IMR-90 (cell line): ENCODE results near the gene RARB. TPM values are rescaled to one million over a fixed set of nuclear protein-coding genes. Genes with fewer than 3 reads are reported as not detected.

ENCODE experiments used
- ATAC-seq: fragments of 200-7000 bp; cut with Tn5 transposase; 2 replicates; pipeline ENCODE4 v1.9.1; 2020; ENCODE audit warnings: low read depth, mild to moderate bottlenecking, moderate library complexity
- BruUV-seq: library from RNA; stranded (reverse); fragments of 400-500 nt; replicated peaks from 2 replicates; lab custom pipeline; 2021; lab: Mats Ljungman, UMichigan
- CTCF ChIA-PET: fragments of 300-600 bp; formaldehyde crosslinking; extraction: SDS; loops from one replicate; lab custom pipeline; 2021; ENCODE audit warnings: antibody characterized with exemption; lab: Yijun Ruan, JAX
- POLR2A ChIA-PET: fragments of 300-600 bp; sonication (Branson Sonifier 250); formaldehyde crosslinking; loops from one replicate; lab custom pipeline; 2022; ENCODE audit warnings: antibody characterized with exemption; ENCODE audit not compliant: unreplicated experiment; lab: Charles Lee
- DNase-seq: peaks from one replicate; pipeline ENCODE4 v3.0.0; 2013
- H2AFZ ChIP-seq: replicated peaks from 2 replicates; pipeline ENCODE3; 2013; ENCODE audit warnings: low read length, mild to moderate bottlenecking; ENCODE audit not compliant: poor library complexity
- H2AK5ac ChIP-seq: 2 replicates; pipeline ENCODE4 v1.6.1; 2013; ENCODE audit warnings: low read depth, low read length, inconsistent platforms
- H2AK9ac ChIP-seq: replicated peaks from 2 replicates; pipeline ENCODE3; 2013; ENCODE audit warnings: mild to moderate bottlenecking, low read depth, low read length, moderate library complexity; ENCODE audit not compliant: poor library complexity
- H2BK120ac ChIP-seq: 2 replicates; pipeline ENCODE4 v1.6.1; 2013; ENCODE audit warnings: low read depth, low read length, inconsistent platforms
- H2BK15ac ChIP-seq: 3 replicates; pipeline ENCODE4 v1.6.1; 2013; ENCODE audit warnings: low read depth, low read length, inconsistent platforms
- H2BK20ac ChIP-seq: 2 replicates; pipeline ENCODE4 v1.6.1; 2013; ENCODE audit warnings: low read depth, mild to moderate bottlenecking, inconsistent platforms, low read length, moderate library complexity
- H2BK5ac ChIP-seq: 2 replicates; pipeline ENCODE4 v1.6.1; 2013; ENCODE audit warnings: mild to moderate bottlenecking, low read depth, low read length, inconsistent platforms; ENCODE audit not compliant: poor library complexity, severe bottlenecking
- H3K14ac ChIP-seq: replicated peaks from 2 replicates; pipeline ENCODE4 v1.6.1; 2013; ENCODE audit warnings: low read depth, low read length, inconsistent platforms
- H3K18ac ChIP-seq: 2 replicates; pipeline ENCODE4 v1.6.1; 2013; ENCODE audit warnings: low read depth, low read length, control low read depth
- H3K23ac ChIP-seq: 2 replicates; pipeline ENCODE4 v1.6.1; 2013; ENCODE audit warnings: low read depth, low read length, inconsistent platforms
- H3K27ac ChIP-seq: 2 replicates; pipeline ENCODE4 v1.5.1; 2013; ENCODE audit warnings: mild to moderate bottlenecking, control low read depth, low read length; ENCODE audit not compliant: insufficient read depth
- H3K27me3 ChIP-seq: 2 replicates; pipeline ENCODE4 v1.6.1; 2013; ENCODE audit warnings: low read length; ENCODE audit not compliant: control insufficient read depth, insufficient read depth
- H3K36me3 ChIP-seq: 2 replicates; pipeline ENCODE4 v1.6.1; 2013; ENCODE audit warnings: low read length, mixed read lengths; ENCODE audit not compliant: control insufficient read depth, insufficient read depth
- H3K4ac ChIP-seq: 2 replicates; pipeline ENCODE4 v1.6.1; 2013; ENCODE audit warnings: low read depth, low read length, inconsistent platforms
- H3K4me1 ChIP-seq: 2 replicates; pipeline ENCODE4 v1.6.1; 2013; ENCODE audit warnings: low read length, mixed read lengths; ENCODE audit not compliant: control insufficient read depth, insufficient read depth
- H3K4me2 ChIP-seq: 2 replicates; pipeline ENCODE4 v1.6.1; 2013; ENCODE audit warnings: low read depth, mild to moderate bottlenecking, control low read depth, low read length, moderate library complexity
- H3K4me3 ChIP-seq: 2 replicates; pipeline ENCODE4 v1.5.1; 2013; ENCODE audit warnings: low read depth, mild to moderate bottlenecking, control low read depth, low read length, moderate library complexity; ENCODE audit not compliant: insufficient read depth
- H3K56ac ChIP-seq: 2 replicates; pipeline ENCODE4 v1.6.1; 2013; ENCODE audit warnings: low read length, inconsistent platforms; ENCODE audit not compliant: insufficient read depth; ENCODE audit errors: extremely low read depth
- H3K79me1 ChIP-seq, 2 experiments: 2 replicates each; pipeline ENCODE4 v1.6.1; 2013; ENCODE audit warnings: low read length in 2 of 2, inconsistent platforms in 1 of 2, low read depth in 1 of 2
- H3K9ac ChIP-seq: 2 replicates; pipeline ENCODE4 v1.6.1; 2013; ENCODE audit warnings: low read depth, low read length, control low read depth
- H3K9me1 ChIP-seq: 2 replicates; pipeline ENCODE4 v1.6.1; 2013; ENCODE audit warnings: low read length, inconsistent platforms; ENCODE audit not compliant: insufficient read depth
- H3K9me3 ChIP-seq: 2 replicates; pipeline ENCODE4 v1.6.1; 2013; ENCODE audit warnings: low read length; ENCODE audit not compliant: control insufficient read depth, insufficient read depth
- H4K20me1 ChIP-seq: 2 replicates; pipeline ENCODE4 v1.6.1; 2013; ENCODE audit warnings: low read length, inconsistent platforms; ENCODE audit not compliant: insufficient read depth
- H4K5ac ChIP-seq: 2 replicates; pipeline ENCODE4 v1.6.1; 2013; ENCODE audit warnings: mild to moderate bottlenecking, low read depth, low read length, control low read depth
- H4K8ac ChIP-seq, 2 experiments: 2 replicates each; pipeline ENCODE4 v1.6.1; 2013; ENCODE audit warnings: low read depth in 2 of 2, low read length in 2 of 2, control low read depth in 1 of 2, inconsistent platforms in 1 of 2
- H4K91ac ChIP-seq: 2 replicates; pipeline ENCODE4 v1.6.1; 2013; ENCODE audit warnings: low read depth, low read length, inconsistent platforms; ENCODE audit not compliant: insufficient read depth
- BHLHE40 ChIP-seq: fragments of 150-350 bp; IDR thresholded peaks from 2 replicates; pipeline ENCODE4 v1.6.1; 2016; ENCODE audit warnings: mild to moderate bottlenecking, low read depth, low read length
- CEBPB ChIP-seq: IDR thresholded peaks from 2 replicates; pipeline ENCODE4 v1.6.1; 2012; ENCODE audit warnings: low read depth, low read length, improper control_type of control experiment
- CHD1 ChIP-seq: IDR thresholded peaks from 2 replicates; pipeline ENCODE4 v1.6.1; 2012; ENCODE audit warnings: low read depth, low read length, improper control_type of control experiment
- FOS ChIP-seq: fragments of 150-350 bp; IDR thresholded peaks from 2 replicates; pipeline ENCODE4 v1.6.1; 2016; ENCODE audit warnings: low read depth, low read length
- MAFK ChIP-seq: IDR thresholded peaks from 2 replicates; pipeline ENCODE4 v1.6.1; 2012; ENCODE audit warnings: low read depth, low read length, improper control_type of control experiment
- MAZ ChIP-seq: IDR thresholded peaks from 2 replicates; pipeline ENCODE4 v1.6.1; 2012; ENCODE audit warnings: low read depth, mild to moderate bottlenecking, low read length, improper control_type of control experiment, moderate library complexity, borderline replicate concordance
- MXI1 ChIP-seq: IDR thresholded peaks from 2 replicates; pipeline ENCODE4 v1.6.1; 2012; ENCODE audit warnings: low read depth, mild to moderate bottlenecking, low read length, moderate library complexity, borderline replicate concordance
- NFE2L2 ChIP-seq: fragments of 150-350 bp; IDR thresholded peaks from 2 replicates; pipeline ENCODE4 v1.6.1; 2016; ENCODE audit warnings: low read depth, mild to moderate bottlenecking, low read length
- POLR2A ChIP-seq: IDR thresholded peaks from 2 replicates; pipeline ENCODE4 v1.6.1; 2012; ENCODE audit warnings: mild to moderate bottlenecking, low read depth, low read length
- RCOR1 ChIP-seq: IDR thresholded peaks from 2 replicates; pipeline ENCODE4 v1.6.1; 2012; ENCODE audit warnings: mild to moderate bottlenecking, low read length, improper control_type of control experiment; ENCODE audit not compliant: insufficient replicate concordance
- RFX5 ChIP-seq: IDR thresholded peaks from 2 replicates; pipeline ENCODE4 v1.8.0; 2012; ENCODE audit warnings: low read depth, mild to moderate bottlenecking, low read length, moderate library complexity
- WGBS, 2 experiments: methylation state at CpG; one replicate each; pipeline versions ENCODE4 v1.1.5 to v1.1.7; 2013; ENCODE audit warnings: missing lambda C conversion rate in 2 of 2; ENCODE audit not compliant: insufficient read length in 1 of 2; ENCODE audit errors: extremely low coverage in 2 of 2; 5-methylcytosine and 5-hydroxymethylcytosine counted together
- dilution Hi-C: fragments of 300-500 bp; cut with HindIII; formaldehyde crosslinking; loops from one replicate; pipeline ENCODE4 v1.14.3; 2018; ENCODE audit warnings: low sequenced_read_pairs; ENCODE audit not compliant: unreplicated experiment
- in situ Hi-C: fragments of 300-500 bp; cut with MboI; formaldehyde crosslinking; loops from 3 replicates; pipeline ENCODE4 v1.14.3; 2019; ENCODE audit warnings: low sequenced_read_pairs, inconsistent platforms, mixed read lengths
- intact Hi-C: fragments of 100-400 bp; cut with micrococcal nuclease; formaldehyde crosslinking; loops from 2 replicates; pipeline ENCODE4 v1.10.0; 2022
- polyA plus RNA-seq, 3 experiments: library from polyadenylated mRNA; depleted of rRNA; stranded (reverse); fragments of >200 nt; gene quantifications; 2 replicates each; pipeline ENCODE4 v1.2.3, GENCODE V29; 2012; ENCODE audit warnings: low replicate concordance in 1 of 3
- total RNA-seq: library from RNA; depleted of rRNA; stranded (reverse); fragments of >200 nt; gene quantifications from 2 replicates; pipeline ENCODE4 v1.2.3, GENCODE V29; 2012
- TF ChIP-seq, protein P1 (sequence below): conservative IDR thresholded peaks from 2 replicates; pipeline ENCODE4 v1.5.1; 2012; ENCODE audit warnings: mild to moderate bottlenecking, low read depth, low read length, improper control_type of control experiment
- TF ChIP-seq, protein P2 (sequence below): fragments of 150-350 bp; IDR thresholded peaks from 2 replicates; pipeline ENCODE4 v1.6.1; 2017; ENCODE audit warnings: mild to moderate bottlenecking, antibody characterized with exemption, low read length, low read depth
- TF ChIP-seq, protein P3 (sequence below): fragments of 150-350 bp; IDR thresholded peaks from 2 replicates; pipeline ENCODE4 v1.6.1; 2016; ENCODE audit warnings: low read depth, mild to moderate bottlenecking, low read length, moderate library complexity, borderline replicate concordance

The RARB gene
- total and polyA plus RNA-seq, 2 of the 4 experiments (the other 2 are of a cell fraction), result 0.53 to 1.4 TPM

DNA sequence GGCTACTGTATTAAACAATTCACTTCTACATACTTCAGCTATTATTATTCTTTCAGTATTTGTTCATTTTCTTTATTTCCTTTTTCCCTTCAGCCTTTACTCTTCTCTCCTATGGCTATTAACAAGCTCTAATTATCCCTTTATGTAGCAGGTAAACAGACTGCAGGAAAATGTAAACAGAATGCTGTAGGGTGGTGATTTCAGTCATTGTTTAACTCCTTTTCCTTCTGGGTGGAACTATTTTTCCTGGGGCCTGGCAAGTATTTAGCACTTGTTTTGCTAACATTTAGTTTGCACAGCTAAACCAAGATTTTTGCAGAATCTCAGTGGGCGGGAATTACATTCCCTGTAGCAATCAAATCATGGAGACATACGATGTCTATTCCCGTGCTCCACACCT lies 14.4 kb downstream of the RARB start:
- Histone ChIP-seq H4K91ac (no peak overlapping the region), H2AFZ (no peak overlapping the region), H3K27me3 (no peaks in the 10 kb centered on the region), H3K4me2 (no peak overlapping the region), H3K9ac (no peak overlapping the region), H3K9me3 (no peaks in the 10 kb centered on the region), H2BK120ac (no peak overlapping the region), H4K8ac (no peak overlapping the region), H4K20me1 (no peaks in the 10 kb centered on the region), H3K14ac (no peak overlapping the region), H4K5ac (no peak overlapping the region), H2BK15ac (no peak overlapping the region), H3K18ac (no peak overlapping the region), H3K79me1 (no peaks in the 10 kb centered on the region), H3K56ac (no peak overlapping the region), H2AK5ac (no peak overlapping the region), H3K4me1 (no peaks in the 10 kb centered on the region), H2BK20ac (no peak overlapping the region), H2AK9ac (no peak overlapping the region), H3K4ac (no peak overlapping the region), H3K23ac (no peak overlapping the region), H3K4me3 (no peak overlapping the region), H2BK5ac (no peak overlapping the region), H3K36me3 (no peaks in the 10 kb centered on the region), H3K27ac (no peak overlapping the region), H3K9me1 (no peaks in the 10 kb centered on the region)
- BruUV-seq, result no TSS peak
- intact Hi-C loops (no loop called here), in situ Hi-C loops (no loop called here), dilution Hi-C loops (no loop called here)
- TF ChIP-seq RCOR1 (no peak), MAZ (no peak), FOS (no peak), BHLHE40 (no peak), CHD1 (no peak), RFX5 (no peak), MXI1 (no peak), POLR2A (no peak), CEBPB (no peak), MAFK (no peak), NFE2L2 (no peak)
- TF ChIP-seq, protein P1, sequence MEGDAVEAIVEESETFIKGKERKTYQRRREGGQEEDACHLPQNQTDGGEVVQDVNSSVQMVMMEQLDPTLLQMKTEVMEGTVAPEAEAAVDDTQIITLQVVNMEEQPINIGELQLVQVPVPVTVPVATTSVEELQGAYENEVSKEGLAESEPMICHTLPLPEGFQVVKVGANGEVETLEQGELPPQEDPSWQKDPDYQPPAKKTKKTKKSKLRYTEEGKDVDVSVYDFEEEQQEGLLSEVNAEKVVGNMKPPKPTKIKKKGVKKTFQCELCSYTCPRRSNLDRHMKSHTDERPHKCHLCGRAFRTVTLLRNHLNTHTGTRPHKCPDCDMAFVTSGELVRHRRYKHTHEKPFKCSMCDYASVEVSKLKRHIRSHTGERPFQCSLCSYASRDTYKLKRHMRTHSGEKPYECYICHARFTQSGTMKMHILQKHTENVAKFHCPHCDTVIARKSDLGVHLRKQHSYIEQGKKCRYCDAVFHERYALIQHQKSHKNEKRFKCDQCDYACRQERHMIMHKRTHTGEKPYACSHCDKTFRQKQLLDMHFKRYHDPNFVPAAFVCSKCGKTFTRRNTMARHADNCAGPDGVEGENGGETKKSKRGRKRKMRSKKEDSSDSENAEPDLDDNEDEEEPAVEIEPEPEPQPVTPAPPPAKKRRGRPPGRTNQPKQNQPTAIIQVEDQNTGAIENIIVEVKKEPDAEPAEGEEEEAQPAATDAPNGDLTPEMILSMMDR, result no peak
- TF ChIP-seq, protein P2, sequence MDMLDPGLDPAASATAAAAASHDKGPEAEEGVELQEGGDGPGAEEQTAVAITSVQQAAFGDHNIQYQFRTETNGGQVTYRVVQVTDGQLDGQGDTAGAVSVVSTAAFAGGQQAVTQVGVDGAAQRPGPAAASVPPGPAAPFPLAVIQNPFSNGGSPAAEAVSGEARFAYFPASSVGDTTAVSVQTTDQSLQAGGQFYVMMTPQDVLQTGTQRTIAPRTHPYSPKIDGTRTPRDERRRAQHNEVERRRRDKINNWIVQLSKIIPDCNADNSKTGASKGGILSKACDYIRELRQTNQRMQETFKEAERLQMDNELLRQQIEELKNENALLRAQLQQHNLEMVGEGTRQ, result no peak
- TF ChIP-seq, protein P3, sequence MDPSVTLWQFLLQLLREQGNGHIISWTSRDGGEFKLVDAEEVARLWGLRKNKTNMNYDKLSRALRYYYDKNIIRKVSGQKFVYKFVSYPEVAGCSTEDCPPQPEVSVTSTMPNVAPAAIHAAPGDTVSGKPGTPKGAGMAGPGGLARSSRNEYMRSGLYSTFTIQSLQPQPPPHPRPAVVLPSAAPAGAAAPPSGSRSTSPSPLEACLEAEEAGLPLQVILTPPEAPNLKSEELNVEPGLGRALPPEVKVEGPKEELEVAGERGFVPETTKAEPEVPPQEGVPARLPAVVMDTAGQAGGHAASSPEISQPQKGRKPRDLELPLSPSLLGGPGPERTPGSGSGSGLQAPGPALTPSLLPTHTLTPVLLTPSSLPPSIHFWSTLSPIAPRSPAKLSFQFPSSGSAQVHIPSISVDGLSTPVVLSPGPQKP, result no peak
- 100% methylated on average over 1 of the region's 3 CpGs; no CpG with 5 or more reads in 1 of the 2 experiments for WGBS, 2 experiments
- ChIA-PET POLR2A (no interaction called here), CTCF (interaction anchor here (1.2 kb wide), 1 partner anchor 15 kb away, joined by 3 read pairs; the partner anchor contains the start of gene RARB)
- DNase-seq (no peak), ATAC-seq (no peak)
